ENCODE measurements around the gene CYP27A1.

DNA sequence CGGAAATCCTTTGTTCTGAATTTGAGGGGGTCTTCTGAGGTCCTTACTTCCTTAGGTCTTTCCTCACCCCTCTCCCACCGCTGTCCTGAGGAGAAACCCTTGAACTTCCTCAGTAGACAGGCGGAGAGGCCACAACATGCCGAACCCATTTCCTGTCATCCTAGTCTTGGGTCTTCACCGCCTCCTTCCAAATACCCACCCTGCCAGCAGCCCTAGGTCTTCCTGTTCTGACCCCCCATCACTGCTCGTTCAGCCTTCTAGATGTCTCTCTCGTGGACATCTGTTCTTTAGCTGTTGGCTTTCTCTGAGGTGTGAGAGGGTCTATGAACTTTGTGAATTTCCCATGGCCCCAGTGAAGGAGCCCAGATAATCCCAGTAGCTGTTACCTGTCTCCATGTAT lies 27.2 kb upstream of the CYP27A1 start:
- TF ChIP-seq ZFP3 (CRISPR knock-in tag; IDR thresholded peaks at IDR 0.05) (no peak), ARNTL (CRISPR knock-in tag; IDR thresholded peaks at IDR 0.05; ENCODE audit: borderline replicate concordance, low read depth) (no peak), TCF4 (CRISPR knock-in tag; IDR thresholded peaks at IDR 0.05; ENCODE audit: borderline replicate concordance) (no peak), PPARA (CRISPR knock-in tag; IDR thresholded peaks at IDR 0.05; ENCODE audit: borderline replicate concordance) (no peak), GLIS3 (CRISPR knock-in tag; IDR thresholded peaks at IDR 0.05) (no peak)
- TF ChIP-seq, protein P1, sequence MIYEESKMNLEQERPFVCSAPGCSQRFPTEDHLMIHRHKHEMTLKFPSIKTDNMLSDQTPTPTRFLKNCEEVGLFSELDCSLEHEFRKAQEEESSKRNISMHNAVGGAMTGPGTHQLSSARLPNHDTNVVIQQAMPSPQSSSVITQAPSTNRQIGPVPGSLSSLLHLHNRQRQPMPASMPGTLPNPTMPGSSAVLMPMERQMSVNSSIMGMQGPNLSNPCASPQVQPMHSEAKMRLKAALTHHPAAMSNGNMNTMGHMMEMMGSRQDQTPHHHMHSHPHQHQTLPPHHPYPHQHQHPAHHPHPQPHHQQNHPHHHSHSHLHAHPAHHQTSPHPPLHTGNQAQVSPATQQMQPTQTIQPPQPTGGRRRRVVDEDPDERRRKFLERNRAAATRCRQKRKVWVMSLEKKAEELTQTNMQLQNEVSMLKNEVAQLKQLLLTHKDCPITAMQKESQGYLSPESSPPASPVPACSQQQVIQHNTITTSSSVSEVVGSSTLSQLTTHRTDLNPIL (CRISPR knock-in tag; IDR thresholded peaks at IDR 0.05; ENCODE audit: low read depth) = no peak
- TF ChIP-seq, protein P2, sequence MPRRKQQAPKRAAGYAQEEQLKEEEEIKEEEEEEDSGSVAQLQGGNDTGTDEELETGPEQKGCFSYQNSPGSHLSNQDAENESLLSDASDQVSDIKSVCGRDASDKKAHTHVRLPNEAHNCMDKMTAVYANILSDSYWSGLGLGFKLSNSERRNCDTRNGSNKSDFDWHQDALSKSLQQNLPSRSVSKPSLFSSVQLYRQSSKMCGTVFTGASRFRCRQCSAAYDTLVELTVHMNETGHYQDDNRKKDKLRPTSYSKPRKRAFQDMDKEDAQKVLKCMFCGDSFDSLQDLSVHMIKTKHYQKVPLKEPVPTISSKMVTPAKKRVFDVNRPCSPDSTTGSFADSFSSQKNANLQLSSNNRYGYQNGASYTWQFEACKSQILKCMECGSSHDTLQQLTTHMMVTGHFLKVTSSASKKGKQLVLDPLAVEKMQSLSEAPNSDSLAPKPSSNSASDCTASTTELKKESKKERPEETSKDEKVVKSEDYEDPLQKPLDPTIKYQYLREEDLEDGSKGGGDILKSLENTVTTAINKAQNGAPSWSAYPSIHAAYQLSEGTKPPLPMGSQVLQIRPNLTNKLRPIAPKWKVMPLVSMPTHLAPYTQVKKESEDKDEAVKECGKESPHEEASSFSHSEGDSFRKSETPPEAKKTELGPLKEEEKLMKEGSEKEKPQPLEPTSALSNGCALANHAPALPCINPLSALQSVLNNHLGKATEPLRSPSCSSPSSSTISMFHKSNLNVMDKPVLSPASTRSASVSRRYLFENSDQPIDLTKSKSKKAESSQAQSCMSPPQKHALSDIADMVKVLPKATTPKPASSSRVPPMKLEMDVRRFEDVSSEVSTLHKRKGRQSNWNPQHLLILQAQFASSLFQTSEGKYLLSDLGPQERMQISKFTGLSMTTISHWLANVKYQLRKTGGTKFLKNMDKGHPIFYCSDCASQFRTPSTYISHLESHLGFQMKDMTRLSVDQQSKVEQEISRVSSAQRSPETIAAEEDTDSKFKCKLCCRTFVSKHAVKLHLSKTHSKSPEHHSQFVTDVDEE (CRISPR knock-in tag; IDR thresholded peaks at IDR 0.05) = no peak

Data from SK-N-SH treated with all-trans-retinoic acid at 6 μM for 48 hours (cell line).